Measurements from ENCODE around the gene SLC29A1.

SLC29A1 gene

DNA sequence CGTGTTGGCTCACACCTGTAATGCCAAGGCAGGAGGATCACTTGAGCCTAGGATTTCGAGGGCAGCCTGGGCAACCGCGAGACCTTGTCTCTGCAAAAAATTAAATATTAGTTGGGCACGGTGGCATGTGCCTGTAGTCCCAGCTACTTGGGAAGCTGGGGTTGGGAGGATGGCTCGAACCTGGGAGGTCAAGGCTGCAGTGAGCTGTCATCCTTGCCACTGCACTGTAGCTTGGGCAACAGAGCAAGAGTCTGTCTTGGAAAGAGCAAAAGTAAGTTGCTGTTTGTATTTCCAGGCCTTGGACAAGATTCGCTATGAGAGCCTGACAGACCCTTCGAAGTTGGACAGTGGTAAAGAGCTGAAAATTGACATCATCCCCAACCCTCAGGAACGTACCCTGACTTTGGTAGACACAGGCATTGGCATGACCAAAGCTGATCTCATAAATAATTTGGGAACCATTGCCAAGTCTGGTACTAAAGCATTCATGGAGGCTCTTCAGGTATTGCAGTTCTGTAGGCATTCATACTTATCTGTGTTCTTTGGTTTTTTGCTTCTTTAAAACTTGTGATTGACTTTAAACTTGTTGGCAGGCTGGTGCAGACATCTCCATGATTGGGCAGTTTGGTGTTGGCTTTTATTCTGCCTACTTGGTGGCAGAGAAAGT, 25.8 kb downstream of the SLC29A1 start:
- peak overlapping the region; percentile 93 for H3K4me2 ChIP-seq (ENCODE audit: low read length)
- H3K36me3 ChIP-seq (replicated peaks; ENCODE audit: low read depth, low read length) = peaks cover 64% of the 10 kb centered on the region
- no peaks in the 10 kb centered on the region for H3K9me3 ChIP-seq (ENCODE audit: insufficient read depth, low read length)
- H3K4me3 ChIP-seq (ENCODE audit: low read length) = peak overlapping the region; percentile 92
- H3K27ac ChIP-seq (ENCODE audit: low read length) = peak overlapping the region; percentile 87
- peak overlapping the region; percentile 99; the same call in 1 of the 2 replicates for H3K9ac ChIP-seq (ENCODE audit: low read length)
- peaks cover 74% of the 10 kb centered on the region for H3K79me2 ChIP-seq (ENCODE audit: low read length)
- H2AFZ ChIP-seq (ENCODE audit: low read depth, low read length) = no peak overlapping the region
- no peaks in the 10 kb centered on the region for H3K27me3 ChIP-seq (ENCODE audit: low read depth, low read length)
- peaks cover 22% of the 10 kb centered on the region for H3K4me1 ChIP-seq (ENCODE audit: low read length)
- no peak for TF ChIP-seq EZH2phosphoT487 (IDR thresholded peaks at IDR 0.05; ENCODE audit: low read depth)
- TF ChIP-seq, protein P1, sequence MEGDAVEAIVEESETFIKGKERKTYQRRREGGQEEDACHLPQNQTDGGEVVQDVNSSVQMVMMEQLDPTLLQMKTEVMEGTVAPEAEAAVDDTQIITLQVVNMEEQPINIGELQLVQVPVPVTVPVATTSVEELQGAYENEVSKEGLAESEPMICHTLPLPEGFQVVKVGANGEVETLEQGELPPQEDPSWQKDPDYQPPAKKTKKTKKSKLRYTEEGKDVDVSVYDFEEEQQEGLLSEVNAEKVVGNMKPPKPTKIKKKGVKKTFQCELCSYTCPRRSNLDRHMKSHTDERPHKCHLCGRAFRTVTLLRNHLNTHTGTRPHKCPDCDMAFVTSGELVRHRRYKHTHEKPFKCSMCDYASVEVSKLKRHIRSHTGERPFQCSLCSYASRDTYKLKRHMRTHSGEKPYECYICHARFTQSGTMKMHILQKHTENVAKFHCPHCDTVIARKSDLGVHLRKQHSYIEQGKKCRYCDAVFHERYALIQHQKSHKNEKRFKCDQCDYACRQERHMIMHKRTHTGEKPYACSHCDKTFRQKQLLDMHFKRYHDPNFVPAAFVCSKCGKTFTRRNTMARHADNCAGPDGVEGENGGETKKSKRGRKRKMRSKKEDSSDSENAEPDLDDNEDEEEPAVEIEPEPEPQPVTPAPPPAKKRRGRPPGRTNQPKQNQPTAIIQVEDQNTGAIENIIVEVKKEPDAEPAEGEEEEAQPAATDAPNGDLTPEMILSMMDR (IDR thresholded peaks at IDR 0.05; ENCODE audit: low read depth, low read length) = no peak
- H4K20me1 ChIP-seq (ENCODE audit: insufficient read depth, low read length) = peaks cover 65% of the 10 kb centered on the region

DNA sequence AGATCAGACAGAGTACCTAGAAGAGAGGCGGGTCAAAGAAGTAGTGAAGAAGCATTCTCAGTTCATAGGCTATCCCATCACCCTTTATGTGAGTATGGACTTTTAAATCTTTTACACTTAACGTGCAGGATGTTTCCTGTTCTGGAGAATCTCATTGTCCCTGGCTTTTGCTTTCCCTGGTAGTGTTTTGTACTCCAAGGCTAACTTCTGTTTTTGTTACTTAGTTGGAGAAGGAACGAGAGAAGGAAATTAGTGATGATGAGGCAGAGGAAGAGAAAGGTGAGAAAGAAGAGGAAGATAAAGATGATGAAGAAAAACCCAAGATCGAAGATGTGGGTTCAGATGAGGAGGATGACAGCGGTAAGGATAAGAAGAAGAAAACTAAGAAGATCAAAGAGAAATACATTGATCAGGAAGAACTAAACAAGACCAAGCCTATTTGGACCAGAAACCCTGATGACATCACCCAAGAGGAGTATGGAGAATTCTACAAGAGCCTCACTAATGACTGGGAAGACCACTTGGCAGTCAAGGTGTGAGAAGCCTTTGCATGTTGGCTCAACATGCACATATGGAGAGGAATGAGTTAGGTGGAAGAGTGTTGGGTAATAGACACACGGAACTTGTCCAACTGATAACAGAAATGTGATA, 26.8 kb downstream of the SLC29A1 start:
- H3K36me3 ChIP-seq (replicated peaks; ENCODE audit: low read depth, low read length) = peaks cover 72% of the 10 kb centered on the region
- no peak overlapping the region for H3K27ac ChIP-seq (ENCODE audit: low read length)
- no peak overlapping the region for H3K4me3 ChIP-seq (ENCODE audit: low read length)
- no peak for TF ChIP-seq EZH2phosphoT487 (IDR thresholded peaks at IDR 0.05; ENCODE audit: low read depth)
- TF ChIP-seq, protein P1 (IDR thresholded peaks at IDR 0.05; ENCODE audit: low read depth, low read length) = no peak
- H2AFZ ChIP-seq (ENCODE audit: low read depth, low read length) = no peak overlapping the region
- peaks cover 22% of the 10 kb centered on the region for H3K4me1 ChIP-seq (ENCODE audit: low read length)
- no peaks in the 10 kb centered on the region for H3K27me3 ChIP-seq (ENCODE audit: low read depth, low read length)
- H3K9me3 ChIP-seq (ENCODE audit: insufficient read depth, low read length) = no peaks in the 10 kb centered on the region
- H3K79me2 ChIP-seq (ENCODE audit: low read length) = peaks cover 76% of the 10 kb centered on the region
- peaks cover 71% of the 10 kb centered on the region for H4K20me1 ChIP-seq (ENCODE audit: insufficient read depth, low read length)
- H3K4me2 ChIP-seq (ENCODE audit: low read length) = no peak overlapping the region
- H3K9ac ChIP-seq (ENCODE audit: low read length) = no peak overlapping the region

DNA sequence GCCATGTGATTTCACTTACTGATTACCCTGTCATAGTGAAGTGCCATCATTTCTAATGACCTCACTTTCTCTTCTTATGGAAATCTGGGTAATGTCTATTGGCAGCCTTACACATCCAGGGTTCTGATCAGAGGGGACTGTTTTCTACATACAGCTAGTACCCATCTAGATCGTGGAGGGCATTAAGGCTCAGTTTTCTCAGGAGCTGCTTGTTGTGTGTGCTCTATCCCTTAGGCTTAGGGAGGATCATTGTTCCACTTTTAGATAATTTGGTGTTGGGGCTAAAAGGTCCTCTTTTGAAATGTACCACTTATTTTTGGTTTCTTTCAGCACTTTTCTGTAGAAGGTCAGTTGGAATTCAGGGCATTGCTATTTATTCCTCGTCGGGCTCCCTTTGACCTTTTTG, 27.3 kb downstream of the SLC29A1 start:
- Histone ChIP-seq H3K27ac (ENCODE audit: low read length) (no peak overlapping the region), H3K9me3 (ENCODE audit: insufficient read depth, low read length) (no peaks in the 10 kb centered on the region), H3K4me1 (ENCODE audit: low read length) (peaks cover 18% of the 10 kb centered on the region), H3K4me3 (ENCODE audit: low read length) (no peak overlapping the region), H3K79me2 (ENCODE audit: low read length) (peaks cover 71% of the 10 kb centered on the region), H2AFZ (ENCODE audit: low read depth, low read length) (no peak overlapping the region), H3K9ac (ENCODE audit: low read length) (no peak overlapping the region), H3K36me3 (replicated peaks; ENCODE audit: low read depth, low read length) (peaks cover 78% of the 10 kb centered on the region), H4K20me1 (ENCODE audit: insufficient read depth, low read length) (peaks cover 73% of the 10 kb centered on the region), H3K4me2 (ENCODE audit: low read length) (no peak overlapping the region), H3K27me3 (ENCODE audit: low read depth, low read length) (no peaks in the 10 kb centered on the region)
- TF ChIP-seq, protein P1 (IDR thresholded peaks at IDR 0.05; ENCODE audit: low read depth, low read length) = no peak
- no peak for TF ChIP-seq EZH2phosphoT487 (IDR thresholded peaks at IDR 0.05; ENCODE audit: low read depth)
